Smooth muscle cell (in vitro differentiated cells): Measurements from ENCODE around the gene TXNDC8. TPM values are rescaled to one million over a fixed set of nuclear protein-coding genes. Genes with fewer than 3 reads are reported as not detected.

Experiments used
- DNase-seq: peaks from one replicate; lab custom pipeline; 2025; ENCODE audit not compliant: unreplicated experiment; lab: John Stamatoyannopoulos, UW
- H2AFZ ChIP-seq: fragments of 200-600 bp; sonication (generic); 2 replicates; pipeline ENCODE4 v1.6.0; 2016; ENCODE audit warnings: antibody characterized with exemption, low read depth, mild to moderate bottlenecking
- H3F3A ChIP-seq: fragments of 200-600 bp; sonication (generic); 2 replicates; pipeline ENCODE4 v1.6.0; 2017; ENCODE audit warnings: antibody characterized with exemption, low read depth
- H3K27ac ChIP-seq: fragments of 200-600 bp; sonication (generic); 2 replicates; pipeline ENCODE4 v1.5.1; 2016; ENCODE audit warnings: low read depth, mild to moderate bottlenecking
- H3K27me3 ChIP-seq: fragments of 200-600 bp; sonication (generic); 2 replicates; pipeline ENCODE4 v1.6.1; 2016; ENCODE audit warnings: low read depth, mild to moderate bottlenecking
- H3K36me3 ChIP-seq: fragments of 200-600 bp; sonication (generic); 2 replicates; pipeline ENCODE4 v1.5.1; 2016; ENCODE audit warnings: low read depth
- H3K4me1 ChIP-seq: fragments of 200-600 bp; sonication (generic); 2 replicates; pipeline ENCODE4 v1.5.1; 2016; ENCODE audit warnings: low read depth
- H3K4me2 ChIP-seq: fragments of 200-600 bp; sonication (generic); 2 replicates; pipeline ENCODE4 v1.6.0; 2016; ENCODE audit warnings: mild to moderate bottlenecking
- H3K4me3 ChIP-seq: fragments of 200-600 bp; sonication (generic); 2 replicates; pipeline ENCODE4 v1.5.1; 2016; ENCODE audit warnings: mild to moderate bottlenecking
- H3K79me2 ChIP-seq: fragments of 200-600 bp; sonication (generic); 2 replicates; pipeline ENCODE4 v1.6.0; 2016; ENCODE audit warnings: low read depth, mild to moderate bottlenecking
- H3K9ac ChIP-seq: fragments of 200-600 bp; sonication (generic); 2 replicates; pipeline ENCODE4 v1.6.0; 2016; ENCODE audit warnings: low read depth
- H3K9me3 ChIP-seq: fragments of 200-600 bp; sonication (generic); replicated peaks from 2 replicates; pipeline ENCODE4 v1.5.1; 2016; ENCODE audit warnings: low read depth
- H4K20me1 ChIP-seq: fragments of 200-600 bp; sonication (generic); 2 replicates; pipeline ENCODE4 v1.6.0; 2016; ENCODE audit warnings: low read depth
- CTCF ChIP-seq: fragments of 200-600 bp; sonication (generic); IDR thresholded peaks from 2 replicates; pipeline ENCODE4 v1.5.1; 2017; ENCODE audit warnings: borderline replicate concordance, mild to moderate bottlenecking, antibody characterized with exemption; ENCODE audit not compliant: insufficient read depth, poor library complexity, severe bottlenecking
- WGBS: methylation state at CpG from one replicate; pipeline ENCODE4 v1.1.7; 2016; ENCODE audit warnings: low lambda C conversion rate; 5-methylcytosine and 5-hydroxymethylcytosine counted together
- polyA plus RNA-seq: library from polyadenylated mRNA; unstranded; fragments of >200 nt; fragmentation: Nextera tagmentation; extraction: Ambion mirVana; gene quantifications from 2 replicates; pipeline ENCODE4 v1.2.1, GENCODE V29; 2016
- small RNA-seq: library from RNA; depleted of rRNA; stranded (forward); fragments of <200 nt; gene quantifications from one replicate; pipeline ENCODE3, GENCODE V24; 2014
- total RNA-seq: library from RNA; depleted of rRNA; stranded (reverse); fragments of >200 nt; gene quantifications from 2 replicates; pipeline ENCODE4 v1.2.3, GENCODE V29; 2014

TXNDC8 gene
- total and polyA plus RNA-seq, 2 experiments from 2014 or later = not detected

- no peaks in the 10 kb centered on the region for H3K36me3 ChIP-seq
- no peaks in the 10 kb centered on the region for H3F3A ChIP-seq
- TF ChIP-seq CTCF = no peak
- peaks cover 12% of the 10 kb centered on the region for H3K4me1 ChIP-seq
- H3K4me2 ChIP-seq = peak overlapping the region; percentile 92
- no peak overlapping the region for H2AFZ ChIP-seq
- no peak for DNase-seq
- peak overlapping the region; percentile 81 for H3K9ac ChIP-seq
- peak overlapping the region; percentile 94 for H3K4me3 ChIP-seq
- H3K79me2 ChIP-seq = peaks cover 66% of the 10 kb centered on the region
- H4K20me1 ChIP-seq = peaks cover 56% of the 10 kb centered on the region
- H3K9me3 ChIP-seq = no peaks in the 10 kb centered on the region
- 86% methylated on average over 2 of the region's 2 CpGs for WGBS
- no peaks in the 10 kb centered on the region for H3K27me3 ChIP-seq
- H3K27ac ChIP-seq = peak overlapping the region; percentile 58
These were observed 83.2 kb downstream of the TXNDC8 start for GRCh38 chr9:110254500-110254899.

Small RNAs within 50 kb of the gene (small RNA-seq; reads per million reads assigned to genes)
- not detected for gene RNU6-1039P

Other genes with a start within 250 kb of the TXNDC8 start
- gene C9orf152, start 129.7 kb downstream of the TXNDC8 start, total RNA-seq = not detected in 2 replicates
- gene C9orf152, start 129.7 kb downstream of the TXNDC8 start, polyA plus RNA-seq = not detected in 2 replicates
- 306 and 394 TPM in 2 replicates for gene TXN, start 81.4 kb downstream of the TXNDC8 start, total RNA-seq
- gene TXN, start 81.4 kb downstream of the TXNDC8 start, polyA plus RNA-seq = 426 and 501 TPM in 2 replicates
- gene SVEP1, start 241.9 kb upstream of the TXNDC8 start, total RNA-seq = 14.8 and 16.6 TPM in 2 replicates
- gene SVEP1, start 241.9 kb upstream of the TXNDC8 start, polyA plus RNA-seq = 4.8 and 6.4 TPM in 2 replicates